IMR-90 (cell line): ENCODE data around the gene KLHL12. TPM values are rescaled to one million over a fixed set of nuclear protein-coding genes. Genes with fewer than 3 reads are reported as not detected.

Experiments used
- ATAC-seq: fragments of 200-7000 bp; cut with Tn5 transposase; 2 replicates; pipeline ENCODE4 v1.9.1; 2020; ENCODE audit warnings: low read depth, mild to moderate bottlenecking, moderate library complexity
- BruUV-seq: library from RNA; stranded (reverse); fragments of 400-500 nt; replicated peaks from 2 replicates; lab custom pipeline; 2021; lab: Mats Ljungman, UMichigan
- CTCF ChIA-PET: fragments of 300-600 bp; formaldehyde crosslinking; extraction: SDS; loops from one replicate; lab custom pipeline; 2021; ENCODE audit warnings: antibody characterized with exemption; lab: Yijun Ruan, JAX
- POLR2A ChIA-PET: fragments of 300-600 bp; sonication (Branson Sonifier 250); formaldehyde crosslinking; loops from one replicate; lab custom pipeline; 2022; ENCODE audit warnings: antibody characterized with exemption; ENCODE audit not compliant: unreplicated experiment; lab: Charles Lee
- DNase-seq: peaks from one replicate; pipeline ENCODE4 v3.0.0; 2013
- H2AFZ ChIP-seq: replicated peaks from 2 replicates; pipeline ENCODE3; 2013; ENCODE audit warnings: low read length, mild to moderate bottlenecking; ENCODE audit not compliant: poor library complexity
- H2AK5ac ChIP-seq: 2 replicates; pipeline ENCODE4 v1.6.1; 2013; ENCODE audit warnings: low read depth, low read length, inconsistent platforms
- H2AK9ac ChIP-seq: replicated peaks from 2 replicates; pipeline ENCODE3; 2013; ENCODE audit warnings: mild to moderate bottlenecking, low read depth, low read length, moderate library complexity; ENCODE audit not compliant: poor library complexity
- H2BK120ac ChIP-seq: 2 replicates; pipeline ENCODE4 v1.6.1; 2013; ENCODE audit warnings: low read depth, low read length, inconsistent platforms
- H2BK15ac ChIP-seq: 3 replicates; pipeline ENCODE4 v1.6.1; 2013; ENCODE audit warnings: low read depth, low read length, inconsistent platforms
- H2BK20ac ChIP-seq: 2 replicates; pipeline ENCODE4 v1.6.1; 2013; ENCODE audit warnings: low read depth, mild to moderate bottlenecking, inconsistent platforms, low read length, moderate library complexity
- H2BK5ac ChIP-seq: 2 replicates; pipeline ENCODE4 v1.6.1; 2013; ENCODE audit warnings: mild to moderate bottlenecking, low read depth, low read length, inconsistent platforms; ENCODE audit not compliant: poor library complexity, severe bottlenecking
- H3K14ac ChIP-seq: replicated peaks from 2 replicates; pipeline ENCODE4 v1.6.1; 2013; ENCODE audit warnings: low read depth, low read length, inconsistent platforms
- H3K18ac ChIP-seq: 2 replicates; pipeline ENCODE4 v1.6.1; 2013; ENCODE audit warnings: low read depth, low read length, control low read depth
- H3K23ac ChIP-seq: 2 replicates; pipeline ENCODE4 v1.6.1; 2013; ENCODE audit warnings: low read depth, low read length, inconsistent platforms
- H3K27ac ChIP-seq: 2 replicates; pipeline ENCODE4 v1.5.1; 2013; ENCODE audit warnings: mild to moderate bottlenecking, control low read depth, low read length; ENCODE audit not compliant: insufficient read depth
- H3K27me3 ChIP-seq: 2 replicates; pipeline ENCODE4 v1.6.1; 2013; ENCODE audit warnings: low read length; ENCODE audit not compliant: control insufficient read depth, insufficient read depth
- H3K36me3 ChIP-seq: 2 replicates; pipeline ENCODE4 v1.6.1; 2013; ENCODE audit warnings: low read length, mixed read lengths; ENCODE audit not compliant: control insufficient read depth, insufficient read depth
- H3K4ac ChIP-seq: 2 replicates; pipeline ENCODE4 v1.6.1; 2013; ENCODE audit warnings: low read depth, low read length, inconsistent platforms
- H3K4me1 ChIP-seq: 2 replicates; pipeline ENCODE4 v1.6.1; 2013; ENCODE audit warnings: low read length, mixed read lengths; ENCODE audit not compliant: control insufficient read depth, insufficient read depth
- H3K4me2 ChIP-seq: 2 replicates; pipeline ENCODE4 v1.6.1; 2013; ENCODE audit warnings: low read depth, mild to moderate bottlenecking, control low read depth, low read length, moderate library complexity
- H3K4me3 ChIP-seq: 2 replicates; pipeline ENCODE4 v1.5.1; 2013; ENCODE audit warnings: low read depth, mild to moderate bottlenecking, control low read depth, low read length, moderate library complexity; ENCODE audit not compliant: insufficient read depth
- H3K56ac ChIP-seq: 2 replicates; pipeline ENCODE4 v1.6.1; 2013; ENCODE audit warnings: low read length, inconsistent platforms; ENCODE audit not compliant: insufficient read depth; ENCODE audit errors: extremely low read depth
- H3K79me1 ChIP-seq, 2 experiments: 2 replicates each; pipeline ENCODE4 v1.6.1; 2013; ENCODE audit warnings: low read length in 2 of 2, inconsistent platforms in 1 of 2, low read depth in 1 of 2
- H3K9ac ChIP-seq: 2 replicates; pipeline ENCODE4 v1.6.1; 2013; ENCODE audit warnings: low read depth, low read length, control low read depth
- H3K9me1 ChIP-seq: 2 replicates; pipeline ENCODE4 v1.6.1; 2013; ENCODE audit warnings: low read length, inconsistent platforms; ENCODE audit not compliant: insufficient read depth
- H3K9me3 ChIP-seq: 2 replicates; pipeline ENCODE4 v1.6.1; 2013; ENCODE audit warnings: low read length; ENCODE audit not compliant: control insufficient read depth, insufficient read depth
- H4K20me1 ChIP-seq: 2 replicates; pipeline ENCODE4 v1.6.1; 2013; ENCODE audit warnings: low read length, inconsistent platforms; ENCODE audit not compliant: insufficient read depth
- H4K5ac ChIP-seq: 2 replicates; pipeline ENCODE4 v1.6.1; 2013; ENCODE audit warnings: mild to moderate bottlenecking, low read depth, low read length, control low read depth
- H4K8ac ChIP-seq, 2 experiments: 2 replicates each; pipeline ENCODE4 v1.6.1; 2013; ENCODE audit warnings: low read depth in 2 of 2, low read length in 2 of 2, control low read depth in 1 of 2, inconsistent platforms in 1 of 2
- H4K91ac ChIP-seq: 2 replicates; pipeline ENCODE4 v1.6.1; 2013; ENCODE audit warnings: low read depth, low read length, inconsistent platforms; ENCODE audit not compliant: insufficient read depth
- MAFK ChIP-seq: IDR thresholded peaks from 2 replicates; pipeline ENCODE4 v1.6.1; 2012; ENCODE audit warnings: low read depth, low read length, improper control_type of control experiment
- WGBS, 2 experiments: methylation state at CpG; one replicate each; pipeline versions ENCODE4 v1.1.5 to v1.1.7; 2013; ENCODE audit warnings: missing lambda C conversion rate in 2 of 2; ENCODE audit not compliant: insufficient read length in 1 of 2; ENCODE audit errors: extremely low coverage in 2 of 2; 5-methylcytosine and 5-hydroxymethylcytosine counted together
- dilution Hi-C: fragments of 300-500 bp; cut with HindIII; formaldehyde crosslinking; loops from one replicate; pipeline ENCODE4 v1.14.3; 2018; ENCODE audit warnings: low sequenced_read_pairs; ENCODE audit not compliant: unreplicated experiment
- in situ Hi-C: fragments of 300-500 bp; cut with MboI; formaldehyde crosslinking; loops from 3 replicates; pipeline ENCODE4 v1.14.3; 2019; ENCODE audit warnings: low sequenced_read_pairs, inconsistent platforms, mixed read lengths
- intact Hi-C: fragments of 100-400 bp; cut with micrococcal nuclease; formaldehyde crosslinking; loops from 2 replicates; pipeline ENCODE4 v1.10.0; 2022
- polyA plus RNA-seq, 3 experiments: library from polyadenylated mRNA; depleted of rRNA; stranded (reverse); fragments of >200 nt; gene quantifications; 2 replicates each; pipeline ENCODE4 v1.2.3, GENCODE V29; 2012; ENCODE audit warnings: low replicate concordance in 1 of 3
- total RNA-seq: library from RNA; depleted of rRNA; stranded (reverse); fragments of >200 nt; gene quantifications from 2 replicates; pipeline ENCODE4 v1.2.3, GENCODE V29; 2012

The KLHL12 gene
- total and polyA plus RNA-seq, 2 of the 4 experiments (the other 2 are of a cell fraction): 17.2 to 38.4 TPM

DNA sequence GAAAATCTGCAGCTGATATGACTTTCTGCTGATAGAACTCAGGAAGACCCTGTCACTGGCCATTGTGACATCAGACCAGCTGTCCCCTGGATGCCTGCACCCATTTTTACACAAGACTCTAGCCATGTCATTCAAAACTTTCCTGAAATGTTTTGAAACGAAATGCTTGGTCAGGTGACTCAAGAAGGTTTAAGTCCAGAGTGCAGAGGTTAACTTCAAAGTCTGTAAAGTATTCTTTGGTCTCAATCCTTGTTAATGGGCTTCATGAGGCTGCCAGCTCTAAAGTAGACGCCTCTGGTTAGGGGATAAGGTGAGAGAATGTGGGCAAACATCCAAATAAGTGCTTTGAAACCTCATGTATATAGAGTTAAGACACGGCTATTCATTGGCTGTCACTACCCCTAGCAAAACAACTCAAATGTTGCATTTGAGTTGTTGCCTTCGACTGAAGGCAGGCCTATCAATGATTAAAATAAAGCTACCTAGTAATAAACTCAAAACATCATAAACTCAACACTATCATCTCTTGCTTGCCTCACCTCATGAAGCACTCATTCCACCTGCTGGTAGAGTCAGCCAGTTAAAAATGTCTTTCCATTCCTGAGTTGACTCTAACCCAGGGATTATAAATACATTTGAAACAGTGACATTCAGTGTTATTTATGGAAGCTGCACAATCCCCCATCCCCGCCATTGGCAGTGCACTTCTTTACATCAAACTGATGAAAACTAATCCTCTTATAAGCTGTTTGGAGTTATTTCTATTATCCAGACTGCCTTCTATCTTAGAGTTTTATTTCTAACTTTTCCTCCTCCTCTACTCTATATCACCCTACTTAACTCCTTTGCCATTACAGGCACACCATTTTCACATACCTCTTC, 64.1 kb downstream of the KLHL12 start:
- H3K36me3 ChIP-seq: no peaks in the 10 kb centered on the region
- H2AK9ac ChIP-seq: no peak overlapping the region
- 69% methylated on average over 2 of the region's 5 CpGs; no CpG with 5 or more reads in 1 of the 2 experiments for WGBS, 2 experiments
- no peaks in the 10 kb centered on the region for H3K79me1 ChIP-seq
- H3K14ac ChIP-seq: no peak overlapping the region
- H3K4ac ChIP-seq: no peak overlapping the region
- ChIA-PET CTCF (interaction anchor here (0.5 to 0.6 kb wide), 2 partner anchors 11 to 44 kb away, joined by 3 to 5 read pairs; no protein-coding TSS in a partner anchor), POLR2A (no interaction called here)
- H3K4me3 ChIP-seq: no peak overlapping the region
- peaks cover 4% of the 10 kb centered on the region; the same call in 1 of the 2 replicates for H3K27me3 ChIP-seq
- in situ Hi-C loops (no loop called here), intact Hi-C loops (no loop called here), dilution Hi-C loops (no loop called here)
- no peak overlapping the region for H3K27ac ChIP-seq
- no peaks in the 10 kb centered on the region for H4K20me1 ChIP-seq
- TF ChIP-seq MAFK: no peak
- DNase-seq (no peak), ATAC-seq (no peak)
- no peak overlapping the region for H3K9ac ChIP-seq
- H2AK5ac ChIP-seq: no peak overlapping the region
- no peak overlapping the region for H3K23ac ChIP-seq
- no peak overlapping the region for H4K5ac ChIP-seq
- H2AFZ ChIP-seq: no peak overlapping the region
- H3K4me2 ChIP-seq: no peak overlapping the region
- no peak overlapping the region for H4K8ac ChIP-seq
- no peak overlapping the region for H2BK120ac ChIP-seq
- H2BK5ac ChIP-seq: no peak overlapping the region
- H3K18ac ChIP-seq: no peak overlapping the region
- no peak overlapping the region for H2BK20ac ChIP-seq
- no peaks in the 10 kb centered on the region for H3K4me1 ChIP-seq
- H4K91ac ChIP-seq: no peak overlapping the region
- BruUV-seq: no TSS peak
- no peak overlapping the region for H3K56ac ChIP-seq
- no peak overlapping the region for H2BK15ac ChIP-seq
- no peaks in the 10 kb centered on the region for H3K9me3 ChIP-seq
- H3K9me1 ChIP-seq: no peaks in the 10 kb centered on the region
